HFFc6 (cell line): ENCODE measurements around the gene MYOCOS. TPM values are rescaled to one million over a fixed set of nuclear protein-coding genes. Genes with fewer than 3 reads are reported as not detected.

Experiments
- DNase-seq: peaks from one replicate; pipeline ENCODE4 v3.0.0-alpha.2; 2018
- H3K27ac Mint-ChIP-seq: 2 replicates; pipeline ENCODE4 v1.8.0; 2020; ENCODE audit warnings: mild to moderate bottlenecking, mixed read lengths
- H3K27me3 Mint-ChIP-seq: 2 replicates; pipeline ENCODE4 v1.8.0; 2021; ENCODE audit warnings: mild to moderate bottlenecking, moderate library complexity, mixed read lengths; ENCODE audit not compliant: insufficient read depth
- H3K36me3 Mint-ChIP-seq: 2 replicates; pipeline ENCODE4 v1.8.0; 2021; ENCODE audit warnings: low read depth, mixed read lengths
- H3K4me1 Mint-ChIP-seq: 2 replicates; pipeline ENCODE4 v1.8.0; 2020; ENCODE audit warnings: low read depth, mixed read lengths
- H3K4me3 Mint-ChIP-seq: 2 replicates; pipeline ENCODE4 v1.8.0; 2020; ENCODE audit warnings: mild to moderate bottlenecking, moderate library complexity, mixed read lengths
- H3K9me3 Mint-ChIP-seq: 2 replicates; pipeline ENCODE4 v1.8.0; 2020; ENCODE audit warnings: mild to moderate bottlenecking, mixed read lengths
- long read RNA-seq: library from polyadenylated mRNA; unstranded; transcript quantifications from one replicate; pipeline ENCODE4 v2.0.0, GENCODE V29; 2019
- total RNA-seq, 6 experiments: library from RNA; stranded (reverse); fragmentation: NEBNext Ultra II Directional; extraction: Animal tissue kit (Norgen Biotek cat#: 25700); gene quantifications; 2 replicates in 1 of 6; 3 replicates in 5 of 6; pipeline ENCODE4 v1.2.3, GENCODE V29; 2021
- TF ChIP-seq, protein P1 (sequence below): fragments of 200-600 bp; sonication (generic); IDR thresholded peaks from 2 replicates; pipeline ENCODE4 v1.5.0; 2021; ENCODE audit warnings: antibody characterized with exemption, mild to moderate bottlenecking

MYOCOS gene, protein sequence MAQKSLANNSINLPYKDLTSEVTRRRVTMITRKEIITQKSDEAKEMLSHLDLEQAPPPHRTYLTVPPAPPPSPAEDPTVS
- not detected for total RNA-seq
- long read RNA-seq, result 0 reads

DNA sequence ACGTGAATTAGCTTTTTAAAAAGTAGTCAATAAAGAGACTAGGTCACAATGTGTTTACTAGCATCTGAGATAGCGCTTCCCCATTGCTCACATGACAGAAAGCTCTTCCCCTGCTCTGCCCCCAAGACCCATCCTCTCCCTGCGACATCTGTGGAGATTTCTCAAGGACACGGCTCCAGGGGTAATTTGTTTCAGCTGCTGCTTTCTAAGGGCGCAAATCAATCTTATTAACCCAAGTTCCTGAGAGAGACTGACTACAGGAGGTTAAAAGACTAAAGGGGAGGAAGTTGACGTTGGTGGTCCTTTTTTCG lies at the start of gene MYOCOS:
Gene MYOCOS (plus strand): TSS at position 92 of the 311 bp plus-strand sequence. CDS start 1,641 bp downstream, outside the sequence.
- H3K36me3 Mint-ChIP-seq, result no peaks in the 10 kb centered on the region
- DNase-seq, result no peak
- H3K9me3 Mint-ChIP-seq, result no peaks in the 10 kb centered on the region
- H3K4me3 Mint-ChIP-seq, result no peak within 1 kb of the TSS
- no peak within 1 kb of the TSS for H3K27ac Mint-ChIP-seq
- H3K4me1 Mint-ChIP-seq, result no peaks in the 10 kb centered on the region
- TF ChIP-seq, protein P1, sequence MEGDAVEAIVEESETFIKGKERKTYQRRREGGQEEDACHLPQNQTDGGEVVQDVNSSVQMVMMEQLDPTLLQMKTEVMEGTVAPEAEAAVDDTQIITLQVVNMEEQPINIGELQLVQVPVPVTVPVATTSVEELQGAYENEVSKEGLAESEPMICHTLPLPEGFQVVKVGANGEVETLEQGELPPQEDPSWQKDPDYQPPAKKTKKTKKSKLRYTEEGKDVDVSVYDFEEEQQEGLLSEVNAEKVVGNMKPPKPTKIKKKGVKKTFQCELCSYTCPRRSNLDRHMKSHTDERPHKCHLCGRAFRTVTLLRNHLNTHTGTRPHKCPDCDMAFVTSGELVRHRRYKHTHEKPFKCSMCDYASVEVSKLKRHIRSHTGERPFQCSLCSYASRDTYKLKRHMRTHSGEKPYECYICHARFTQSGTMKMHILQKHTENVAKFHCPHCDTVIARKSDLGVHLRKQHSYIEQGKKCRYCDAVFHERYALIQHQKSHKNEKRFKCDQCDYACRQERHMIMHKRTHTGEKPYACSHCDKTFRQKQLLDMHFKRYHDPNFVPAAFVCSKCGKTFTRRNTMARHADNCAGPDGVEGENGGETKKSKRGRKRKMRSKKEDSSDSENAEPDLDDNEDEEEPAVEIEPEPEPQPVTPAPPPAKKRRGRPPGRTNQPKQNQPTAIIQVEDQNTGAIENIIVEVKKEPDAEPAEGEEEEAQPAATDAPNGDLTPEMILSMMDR, result no peak
- peaks cover 13% of the 10 kb centered on the region for H3K27me3 Mint-ChIP-seq

DNA sequence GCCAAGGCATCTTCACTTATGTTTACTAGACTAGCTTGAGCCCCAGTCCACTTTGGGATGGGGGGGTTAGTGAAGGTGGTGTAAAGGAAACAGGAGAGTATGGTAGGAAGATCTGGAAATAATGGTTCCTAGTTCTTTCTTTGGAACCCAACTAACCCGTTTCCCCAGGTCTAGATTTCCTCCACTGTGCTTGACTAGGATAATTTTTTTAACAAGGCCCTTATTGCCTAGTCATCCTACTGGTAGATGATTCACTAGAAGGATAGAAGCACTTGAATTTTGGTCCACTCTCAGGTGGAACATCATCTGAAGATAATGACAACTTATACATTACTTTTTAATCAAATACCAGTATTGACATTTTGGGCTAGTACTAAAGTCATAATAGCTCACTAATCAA lies 45.9 kb upstream of the MYOCOS start:
- DNase-seq, result no peak
- no peaks in the 10 kb centered on the region for H3K9me3 Mint-ChIP-seq
- H3K36me3 Mint-ChIP-seq, result peaks cover 41% of the 10 kb centered on the region
- H3K27me3 Mint-ChIP-seq, result no peaks in the 10 kb centered on the region
- TF ChIP-seq, protein P1, result no peak
- H3K4me1 Mint-ChIP-seq, result no peaks in the 10 kb centered on the region
- peak overlapping the region; percentile 12; the same call in 1 of the 2 replicates for H3K27ac Mint-ChIP-seq
- H3K4me3 Mint-ChIP-seq, result no peak overlapping the region

DNA sequence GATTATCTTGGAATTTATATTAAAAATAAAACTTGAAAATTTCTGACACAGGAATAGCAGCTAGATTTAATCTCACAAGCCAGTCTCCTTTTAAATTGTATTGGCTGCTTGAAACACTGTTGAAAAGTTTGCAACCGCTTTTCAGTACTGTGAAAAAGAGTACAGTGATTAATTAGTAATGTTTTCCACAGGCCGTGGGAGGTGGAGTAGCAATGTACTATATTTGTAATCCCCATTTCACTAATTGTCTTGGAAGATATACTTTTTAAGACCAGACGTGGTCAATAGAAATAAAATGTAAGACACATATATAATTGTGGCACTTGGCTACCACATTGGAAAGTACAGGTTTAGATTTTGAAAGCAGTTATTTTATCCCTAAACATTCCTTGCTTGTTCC lies 40.8 kb upstream of the MYOCOS start:
- no peak overlapping the region for H3K27ac Mint-ChIP-seq
- no peak for DNase-seq
- H3K27me3 Mint-ChIP-seq, result no peaks in the 10 kb centered on the region
- H3K4me1 Mint-ChIP-seq, result peaks cover 7% of the 10 kb centered on the region
- peaks cover 45% of the 10 kb centered on the region for H3K36me3 Mint-ChIP-seq
- H3K4me3 Mint-ChIP-seq, result no peak overlapping the region
- H3K9me3 Mint-ChIP-seq, result no peaks in the 10 kb centered on the region
- TF ChIP-seq, protein P1, result no peak

DNA sequence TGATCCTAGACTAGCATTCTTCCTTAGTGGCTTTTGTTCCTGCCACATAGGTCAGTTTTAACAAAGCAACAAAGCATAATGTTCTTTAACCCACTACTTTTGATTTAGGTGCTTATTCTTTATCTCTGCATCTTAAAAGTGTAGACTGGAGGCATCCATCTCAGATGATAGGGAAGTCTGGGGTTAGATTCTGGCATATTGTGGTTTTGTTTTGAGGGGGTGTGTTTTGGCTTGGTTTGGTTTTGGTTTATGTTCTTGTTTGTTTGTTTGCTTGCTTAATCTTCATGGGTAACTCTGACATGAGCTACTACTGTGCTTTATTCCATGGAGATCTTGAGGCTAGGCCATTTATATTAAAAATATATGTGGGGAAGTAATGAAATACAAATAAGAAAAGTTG lies 40.3 kb upstream of the MYOCOS start:
- no peak overlapping the region for H3K4me3 Mint-ChIP-seq
- H3K36me3 Mint-ChIP-seq, result peaks cover 42% of the 10 kb centered on the region
- no peak overlapping the region for H3K27ac Mint-ChIP-seq
- TF ChIP-seq, protein P1, result no peak
- peaks cover 7% of the 10 kb centered on the region for H3K4me1 Mint-ChIP-seq
- H3K9me3 Mint-ChIP-seq, result no peaks in the 10 kb centered on the region
- H3K27me3 Mint-ChIP-seq, result no peaks in the 10 kb centered on the region
- DNase-seq, result no peak

DNA sequence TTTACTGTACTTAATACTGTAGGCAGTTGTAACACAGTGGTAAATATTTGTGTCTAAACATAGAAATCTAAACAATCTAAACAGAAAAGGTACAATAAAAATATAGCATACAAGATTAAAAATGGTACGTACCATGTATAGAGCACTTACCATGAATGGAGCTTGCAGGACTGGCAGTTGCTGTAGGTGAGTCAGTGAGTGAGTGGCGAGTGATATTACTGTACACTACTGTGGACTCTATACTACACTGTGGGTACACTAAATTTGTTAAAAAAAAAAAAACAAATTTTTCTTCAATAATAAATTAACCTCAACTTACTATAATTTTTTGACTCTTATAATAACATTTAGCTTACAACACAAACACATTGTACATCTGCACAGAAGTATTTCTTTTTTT lies 39.5 kb upstream of the MYOCOS start:
- no peak for DNase-seq
- TF ChIP-seq, protein P1, result no peak
- H3K4me3 Mint-ChIP-seq, result no peak overlapping the region

More for the DNA sequence above, 39.5 kb upstream of the MYOCOS start:
- Mint-ChIP-seq H3K4me1 (peaks cover 7% of the 10 kb centered on the region), H3K36me3 (peaks cover 35% of the 10 kb centered on the region), H3K27me3 (no peaks in the 10 kb centered on the region), H3K9me3 (no peaks in the 10 kb centered on the region), H3K27ac (no peak overlapping the region; the same call in 1 of the 2 replicates)
